ENCODE results near the gene ANLN.
"Not testable (repeated sequence)": the region's sequence is repeated elsewhere in the genome, so short reads cannot be mapped to it uniquely, and the experiment has no call there.

The ANLN gene

GRCh38 chr7:36469236-36469635 lies 79.6 kb downstream of the ANLN start:
- DNase-seq = no peak

GRCh38 chr7:36472141-36472729 lies 82.6 kb downstream of the ANLN start:
- no peak for DNase-seq

GRCh38 chr7:36473454-36474282 lies 84.0 kb downstream of the ANLN start:
- peak; percentile 14 for DNase-seq

GRCh38 chr7:36474283-36475010 lies 84.8 kb downstream of the ANLN start:
- peak; percentile 24 for DNase-seq

- no peak for DNase-seq
Measured at GRCh38 chr7:36475011-36475342, 85.3 kb downstream of the ANLN start.

GRCh38 chr7:36475381-36475780 lies 85.7 kb downstream of the ANLN start:
- DNase-seq = no peak

- DNase-seq = no peak
Measured at GRCh38 chr7:36478745-36479144, 89.1 kb downstream of the ANLN start.

GRCh38 chr7:36483853-36484252 lies 94.2 kb downstream of the ANLN start:
- DNase-seq = not testable (repeated sequence)

GRCh38 chr7:36484265-36484664 lies 94.6 kb downstream of the ANLN start:
- DNase-seq = no peak

GRCh38 chr7:36486336-36486735 lies 96.7 kb downstream of the ANLN start:
- no peak for DNase-seq

- peak; percentile 44 for DNase-seq
Measured at GRCh38 chr7:36487756-36488336, 98.2 kb downstream of the ANLN start.

- not testable (repeated sequence) for DNase-seq
Measured at GRCh38 chr7:36488672-36489071, 99.0 kb downstream of the ANLN start.

GRCh38 chr7:36490419-36490830 lies 100.8 kb downstream of the ANLN start:
- DNase-seq = no peak

GRCh38 chr7:36491317-36491716 lies 101.7 kb downstream of the ANLN start:
- DNase-seq = no peak

- DNase-seq = no peak
Measured at GRCh38 chr7:36496576-36496975, 106.9 kb downstream of the ANLN start.

GRCh38 chr7:36497176-36497575 lies 107.5 kb downstream of the ANLN start:
- not testable (repeated sequence) for DNase-seq

GRCh38 chr7:36497775-36498174 lies 108.1 kb downstream of the ANLN start:
- no peak for DNase-seq

Measured in GF-D8 (cell line).